Adipose tissue (tissue), 3 donors: ENCODE measurements around the gene TRAF3. TPM values are rescaled to one million over a fixed set of nuclear protein-coding genes. Genes with fewer than 3 reads are reported as not detected.

Experiments
- H3K27ac ChIP-seq: one replicate; pipeline ENCODE4 v1.5.1; 2013; ENCODE audit warnings: low read depth, low read length
- WGBS, 3 donors: extraction: QIAGEN DNeasy Blood & Tissue Kit; methylation state at CpG; one replicate each; pipeline ENCODE4 v1.1.7; 2013; 5-methylcytosine and 5-hydroxymethylcytosine counted together
- polyA plus RNA-seq, 3 donors: library from polyadenylated mRNA; stranded (reverse); fragments of 200-250 nt; gene quantifications; one replicate each; pipeline ENCODE4 v1.2.3, GENCODE V29; 2013
- donor health status: healthy with polysubstance abuse.
- donor health status: Bipolar disorder and iron deficiency.
- donor health status: healthy.

The TRAF3 gene
- polyA plus RNA-seq, 3 donors = 2.7 to 13.5 (median 7.5) TPM

DNA sequence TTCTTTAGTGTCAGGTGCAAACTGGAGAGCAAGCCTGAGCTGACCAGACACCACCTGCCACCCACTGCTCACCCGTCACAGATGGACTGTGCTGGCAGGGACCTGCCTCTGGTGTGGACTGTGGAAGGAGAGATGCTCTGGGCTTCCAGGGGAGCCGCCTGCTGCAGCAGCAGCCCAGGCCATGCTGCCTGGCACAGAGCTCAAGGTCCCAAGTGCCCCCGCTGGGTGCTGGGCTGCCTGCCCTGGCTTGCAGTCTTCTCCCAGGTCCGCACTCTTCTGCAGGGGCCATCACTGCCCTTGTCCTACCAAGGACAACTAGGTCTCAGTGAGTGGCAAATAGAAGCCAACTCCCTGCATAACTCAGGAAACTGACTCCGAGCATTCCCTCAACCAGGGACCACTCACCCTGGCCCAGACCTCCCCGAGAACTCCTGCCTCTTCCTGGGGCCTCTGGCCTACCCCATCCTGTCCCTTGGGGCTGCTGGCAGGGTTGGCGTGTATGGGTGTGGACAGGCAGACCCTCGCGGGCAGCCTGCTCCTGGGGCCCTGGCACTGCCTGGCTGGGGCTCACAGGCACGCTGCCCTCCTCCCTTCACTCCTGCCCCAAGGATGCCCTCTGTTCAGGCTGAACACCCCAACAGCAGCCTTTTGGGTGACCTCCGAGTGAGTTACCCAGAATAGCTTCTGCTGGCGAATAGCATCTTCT lies 154.5 kb downstream of the TRAF3 start:
- WGBS, 3 donors = 90 to 95% (median 91%) methylated on average over 9 to 12 of the region's 12 CpGs
- H3K27ac ChIP-seq = no peak overlapping the region

DNA sequence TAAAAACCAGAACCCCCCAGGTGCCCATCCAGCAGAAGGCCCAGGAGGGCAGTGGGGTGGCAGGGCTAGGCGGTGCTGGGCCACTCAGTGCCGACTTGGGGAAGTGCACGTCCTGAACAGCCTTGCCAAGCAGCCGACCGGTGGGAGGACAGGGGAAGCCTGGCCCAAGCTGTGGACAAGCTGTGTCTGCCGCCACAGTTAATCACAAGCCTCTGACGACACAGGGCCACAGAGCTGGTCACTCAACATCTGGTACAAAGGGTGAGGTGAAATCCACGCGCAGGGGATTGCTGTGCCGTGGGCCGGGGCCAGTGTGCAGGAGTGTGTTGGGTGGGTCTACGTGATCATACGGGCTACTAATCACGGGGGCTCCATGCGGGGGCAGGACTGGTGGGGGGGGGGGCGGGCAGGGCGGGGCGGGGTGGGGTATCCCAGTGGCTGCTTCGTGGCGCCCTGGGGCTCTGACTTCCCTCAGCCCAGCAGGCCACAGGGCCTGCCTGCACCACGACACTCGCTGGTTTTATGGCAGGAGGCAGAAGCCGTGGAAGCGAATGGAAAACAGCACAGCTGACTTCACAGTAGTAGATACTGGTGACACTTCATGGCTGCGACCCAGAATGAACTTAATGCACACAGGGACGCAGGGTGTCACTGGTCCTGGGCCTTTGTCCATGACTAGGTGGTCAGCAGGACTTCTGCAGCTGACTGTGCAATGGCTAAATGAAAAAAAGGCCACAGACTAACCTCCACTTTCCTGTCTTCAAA lies 155.4 kb downstream of the TRAF3 start:
- H3K27ac ChIP-seq = no peak overlapping the region
- 87 to 88% (median 88%) methylated on average over 25 to 26 of the region's 26 CpGs for WGBS, 3 donors

DNA sequence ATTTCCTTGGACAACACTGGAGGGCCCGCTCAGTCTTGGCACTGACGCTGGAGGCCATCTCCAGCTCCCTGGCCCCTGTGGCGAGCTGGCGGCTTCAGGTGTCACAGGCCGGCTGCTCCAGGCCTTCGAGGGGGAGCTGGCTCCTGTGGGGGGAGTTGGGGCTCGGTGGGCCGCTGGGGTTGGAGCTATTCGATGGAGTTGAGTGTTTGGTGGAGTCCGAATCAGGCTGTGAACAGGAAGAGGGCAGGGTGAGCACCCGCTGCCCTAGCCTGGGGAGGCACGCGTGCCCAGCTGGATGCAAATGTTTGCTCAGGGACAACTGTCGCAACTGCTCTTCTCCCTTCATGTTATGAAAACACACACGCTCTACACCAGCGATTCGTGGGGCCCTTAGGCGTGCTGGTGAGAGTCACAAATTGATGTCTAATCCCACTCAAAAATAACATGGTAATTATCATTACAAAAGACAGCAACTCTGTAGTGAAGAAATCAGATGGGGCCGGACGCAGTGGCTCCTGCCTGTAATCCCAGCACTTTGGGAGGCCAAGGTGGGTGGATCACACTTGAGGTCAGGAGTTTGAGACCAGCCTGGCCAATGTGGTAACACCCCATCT lies 156.5 kb downstream of the TRAF3 start:
- 92 to 97% (median 93%) methylated on average over 20 of the region's 20 CpGs for WGBS, 3 donors
- H3K27ac ChIP-seq = no peak overlapping the region

DNA sequence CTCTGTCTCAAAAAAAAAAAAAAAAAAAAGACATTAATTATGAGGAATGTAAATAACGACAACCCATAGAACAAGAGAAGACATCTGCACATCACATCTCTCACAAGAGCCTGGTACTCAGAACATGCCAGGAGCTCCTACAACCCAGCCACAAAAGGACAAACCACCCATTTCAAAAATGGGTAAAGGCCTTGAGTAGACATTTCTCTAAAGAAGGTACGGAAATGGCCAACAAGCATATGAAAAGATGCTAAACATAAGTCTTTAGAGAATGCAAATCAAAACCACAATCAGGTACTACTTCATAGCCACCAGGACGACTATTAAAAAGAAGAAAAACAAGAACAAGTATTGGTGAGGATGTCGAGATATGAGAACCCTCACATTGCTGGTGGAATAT lies 158.5 kb downstream of the TRAF3 start:
- WGBS, 3 donors = 88 to 90% (median 90%) methylated on average over 4 of the region's 4 CpGs
- no peak overlapping the region for H3K27ac ChIP-seq

DNA sequence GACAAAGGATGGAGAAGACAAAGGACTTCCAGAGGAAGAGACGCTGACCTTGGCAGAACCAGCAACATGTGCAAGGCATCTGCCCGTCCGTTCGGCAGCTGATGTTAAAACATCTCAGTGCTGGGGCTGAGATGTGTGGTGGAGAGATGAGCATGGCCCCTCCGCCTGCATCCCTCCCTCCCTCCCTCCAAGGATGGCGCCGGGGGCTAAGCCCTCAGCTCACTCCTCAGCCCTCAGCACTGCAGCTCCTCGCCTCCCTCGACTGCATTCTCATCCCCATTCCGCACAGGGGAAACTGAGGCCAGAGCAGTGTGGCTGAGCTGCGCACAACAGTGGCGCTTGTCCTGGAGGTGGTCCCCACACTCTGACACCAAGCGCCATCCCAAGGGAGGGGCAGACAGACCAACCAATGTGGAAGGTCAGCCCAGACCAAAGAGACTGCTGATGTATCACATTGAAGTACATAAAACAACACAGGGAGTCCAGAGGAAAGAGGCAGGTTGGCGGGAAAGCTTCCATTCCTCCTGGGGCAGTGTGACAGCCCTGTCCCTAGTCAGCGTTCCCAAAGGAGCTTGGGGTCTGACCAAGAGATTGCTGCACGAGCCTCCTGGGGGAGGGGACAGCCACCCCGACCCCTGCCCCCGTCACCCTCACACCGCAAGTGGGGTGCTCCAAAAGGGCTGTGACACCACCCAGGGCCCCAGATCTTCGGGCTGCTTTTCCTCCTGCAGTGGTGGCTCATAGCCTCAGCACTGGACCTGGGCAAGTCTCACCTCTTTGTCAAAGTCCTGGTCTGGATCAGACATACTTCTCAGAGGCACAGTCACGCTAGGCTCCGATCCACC lies 160.3 kb downstream of the TRAF3 start:
- no peak overlapping the region for H3K27ac ChIP-seq
- 90 to 96% (median 95%) methylated on average over 22 of the region's 22 CpGs for WGBS, 3 donors

DNA sequence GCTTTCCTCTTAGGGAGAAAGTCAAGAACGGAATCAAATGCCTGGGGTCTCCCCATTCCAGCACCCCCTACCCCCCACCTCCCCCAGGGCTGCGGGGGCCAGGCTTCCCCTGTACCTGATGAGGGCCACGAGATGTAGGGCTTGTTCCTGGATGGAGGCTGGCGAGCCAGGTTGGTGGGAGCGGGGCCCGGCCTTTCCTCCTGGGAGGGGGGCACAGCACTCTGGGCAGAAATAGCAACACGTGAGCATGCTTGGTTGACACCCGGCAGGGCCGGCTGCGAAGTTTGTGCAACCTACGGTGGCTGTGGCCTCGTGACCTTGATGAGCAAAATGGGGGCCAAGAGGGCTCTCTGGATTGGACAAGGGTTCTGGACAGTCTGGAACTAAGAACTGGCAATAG lies 160.9 kb downstream of the TRAF3 start:
- WGBS, 3 donors = 91 to 95% (median 92%) methylated on average over 12 of the region's 12 CpGs
- H3K27ac ChIP-seq = no peak overlapping the region

DNA sequence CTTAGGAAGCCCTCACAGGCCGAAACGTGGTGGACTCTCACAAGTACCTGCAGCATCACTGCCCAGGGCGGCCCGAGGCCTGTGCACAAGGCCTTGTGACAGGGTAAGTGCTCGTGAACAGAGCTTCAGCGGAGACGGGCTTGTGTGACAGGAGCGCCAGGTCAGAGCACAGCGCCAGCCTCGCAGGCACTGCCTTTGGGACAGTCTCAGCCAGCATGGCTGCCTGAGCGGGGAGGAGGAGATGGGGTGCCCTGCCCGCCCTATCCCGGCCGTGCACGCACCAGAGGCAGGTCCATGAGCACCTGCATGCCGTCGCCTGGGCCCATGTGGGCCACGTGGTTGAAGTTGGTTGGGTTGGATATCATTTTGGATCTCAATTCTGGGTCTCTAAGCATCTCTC lies 162.1 kb downstream of the TRAF3 start:
- 94 to 97% (median 95%) methylated on average over 18 of the region's 18 CpGs for WGBS, 3 donors
- no peak overlapping the region for H3K27ac ChIP-seq

DNA sequence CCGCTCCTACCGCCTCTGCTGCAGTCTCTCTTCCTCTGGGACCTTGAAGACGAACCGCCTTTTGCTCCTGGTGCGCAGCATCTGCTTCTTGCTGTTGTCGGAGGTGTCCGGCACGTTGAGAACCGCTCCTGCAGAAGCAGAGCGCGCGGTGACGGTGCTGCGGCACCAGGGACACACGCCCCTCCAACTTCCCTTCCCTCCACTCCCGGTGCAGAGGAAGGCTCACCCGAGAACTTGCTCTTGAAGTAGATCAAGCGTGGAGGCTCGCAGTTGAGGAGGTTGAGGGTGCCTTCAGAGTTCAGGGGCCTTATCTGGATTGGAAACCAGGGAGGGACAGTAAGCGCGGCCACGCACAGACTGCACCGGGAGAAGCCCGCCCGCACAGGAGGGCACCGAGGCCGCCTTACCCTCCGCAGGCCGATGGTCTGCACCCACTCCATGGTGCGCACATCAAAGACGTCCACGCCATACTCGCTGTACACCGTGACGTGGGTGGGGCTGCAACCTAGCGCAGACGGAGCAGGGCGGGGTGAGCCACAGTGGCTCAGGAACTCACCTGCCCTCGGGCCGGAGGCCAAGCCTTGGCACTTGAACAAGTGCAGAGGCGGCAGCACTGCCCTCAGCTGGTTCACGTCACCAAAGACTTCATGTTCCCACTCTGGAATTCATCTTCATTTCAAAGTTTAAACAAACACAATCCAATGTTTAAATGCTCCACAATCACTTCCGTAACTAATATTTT lies 162.7 kb downstream of the TRAF3 start:
- H3K27ac ChIP-seq = no peak overlapping the region
- 92 to 94% (median 94%) methylated on average over 42 to 43 of the region's 43 CpGs for WGBS, 3 donors

DNA sequence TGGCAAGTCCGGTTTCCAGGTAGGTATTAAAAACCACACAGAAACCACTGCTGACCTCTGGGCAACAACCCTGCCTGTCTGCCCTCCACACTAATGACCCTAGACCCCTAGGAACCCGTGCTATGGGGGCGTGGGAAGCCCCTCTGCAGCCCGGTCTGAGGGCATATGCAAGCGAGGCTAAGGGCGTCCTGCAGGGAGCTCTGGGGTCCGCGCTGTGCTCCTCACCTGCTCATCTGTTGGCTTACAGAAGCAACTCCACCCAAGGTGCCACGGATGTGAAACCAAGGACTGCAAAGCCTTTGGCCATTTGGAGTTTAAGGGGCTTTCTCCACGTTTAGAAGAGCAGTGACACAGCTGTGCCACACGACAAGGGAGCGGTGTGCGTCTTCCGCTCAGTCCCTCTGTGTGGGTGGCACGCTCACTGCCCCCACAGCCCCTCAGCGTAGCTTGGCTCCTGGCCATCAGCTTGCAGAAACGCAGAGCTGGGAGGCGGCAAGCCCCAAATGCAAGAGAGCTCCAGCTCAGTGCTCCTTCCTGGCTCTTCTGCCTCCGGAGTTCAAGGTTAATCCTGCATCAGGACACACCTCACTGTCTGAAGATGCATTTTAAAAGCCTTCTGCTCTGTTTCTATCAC lies 163.6 kb downstream of the TRAF3 start:
- no peak overlapping the region for H3K27ac ChIP-seq
- WGBS, 3 donors = 86 to 89% (median 86%) methylated on average over 19 of the region's 19 CpGs

DNA sequence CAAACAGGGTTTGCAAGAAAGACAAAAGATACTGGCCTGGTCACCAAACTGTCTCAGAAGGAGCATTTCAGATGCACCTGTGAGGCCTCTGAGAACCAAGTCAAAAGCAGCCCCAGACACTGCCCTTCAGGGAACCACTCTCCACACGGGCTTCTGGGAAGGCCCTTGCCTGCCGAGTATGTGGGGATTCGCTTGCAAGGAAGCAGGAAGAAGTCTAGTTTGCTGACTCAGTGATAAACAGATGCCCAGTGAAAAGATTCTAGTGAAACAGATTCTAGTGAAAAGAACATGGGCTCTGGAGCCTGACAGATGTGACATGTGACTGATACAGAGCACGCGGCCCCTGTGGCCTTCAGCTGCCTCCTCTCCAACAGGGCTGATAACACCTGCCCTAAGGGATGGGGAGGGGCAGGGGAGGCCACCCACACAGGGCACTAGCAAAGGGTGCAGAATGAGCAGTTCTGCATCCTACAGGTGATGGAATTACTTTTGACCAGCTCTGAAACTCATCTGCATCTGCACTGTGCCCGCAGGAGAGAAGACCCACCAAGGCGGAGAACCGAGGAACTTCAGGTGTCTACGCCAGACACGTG lies 164.3 kb downstream of the TRAF3 start:
- H3K27ac ChIP-seq = no peak overlapping the region

DNA sequence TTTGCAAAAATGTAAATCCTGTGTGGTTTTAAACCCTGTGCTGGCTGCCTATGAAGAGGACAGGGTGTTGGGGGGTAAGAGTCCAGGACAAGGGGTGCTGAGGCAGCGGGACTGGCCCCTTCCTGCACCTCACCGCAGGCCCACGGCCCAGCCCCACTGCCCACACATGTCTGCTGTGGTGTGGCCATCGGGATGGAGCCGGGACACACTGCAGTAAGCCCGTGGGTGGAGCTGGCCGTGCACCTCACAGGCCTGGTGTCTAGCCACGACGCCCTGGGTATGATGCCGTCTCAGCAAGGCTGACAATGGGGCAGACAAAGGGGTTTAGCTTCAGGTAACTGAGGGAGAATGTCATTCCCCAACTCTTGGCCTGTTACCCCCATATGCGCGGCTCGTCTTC lies 164.8 kb downstream of the TRAF3 start:
- H3K27ac ChIP-seq = no peak overlapping the region
- WGBS, 3 donors = 92 to 99% (median 93%) methylated on average over 11 to 13 of the region's 13 CpGs

More for the DNA sequence above, 164.3 kb downstream of the TRAF3 start:
- 77 to 80% (median 80%) methylated on average over 10 of the region's 10 CpGs for WGBS, 3 donors

DNA sequence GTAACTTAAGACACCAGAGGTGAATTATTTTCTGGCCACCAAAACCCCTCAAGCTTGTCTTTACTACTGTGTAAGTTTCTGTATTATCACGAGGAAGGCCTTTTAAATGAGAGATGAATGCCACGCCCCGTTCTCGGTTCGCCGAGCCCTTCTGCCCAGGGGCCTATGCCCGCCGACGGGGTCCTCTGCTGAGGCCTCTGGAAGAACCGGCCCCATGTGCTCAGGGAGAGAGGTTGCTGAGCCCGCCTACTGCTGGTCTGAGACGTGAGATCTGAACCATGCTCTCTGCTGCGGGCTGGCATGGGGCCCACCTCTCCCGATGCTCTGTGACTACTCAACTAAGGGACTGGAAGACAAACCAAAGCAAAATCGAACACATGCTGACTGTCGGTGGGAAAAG lies 166.2 kb downstream of the TRAF3 start:
- H3K27ac ChIP-seq = no peak overlapping the region
- 91 to 93% (median 91%) methylated on average over 16 of the region's 16 CpGs for WGBS, 3 donors

DNA sequence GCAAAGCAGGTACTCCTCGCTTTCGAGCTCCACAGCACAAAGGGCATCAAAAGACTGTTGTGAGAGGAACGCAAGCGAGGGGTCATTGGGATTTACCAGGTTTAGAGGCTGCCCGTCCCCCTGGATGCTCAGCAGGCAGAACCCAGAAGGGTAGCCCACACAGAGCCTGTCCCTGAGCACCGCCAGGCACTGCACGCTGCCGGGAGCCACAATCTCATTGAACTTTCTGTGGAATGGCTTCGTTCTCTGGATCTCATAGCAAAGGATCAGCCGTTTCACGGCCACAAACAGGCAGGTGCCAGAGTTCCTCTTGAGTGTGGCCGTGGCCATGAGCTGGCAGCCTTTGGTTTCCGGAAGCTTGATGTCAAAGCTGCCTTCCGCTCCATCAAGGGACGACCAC lies 166.7 kb downstream of the TRAF3 start:
- no peak overlapping the region for H3K27ac ChIP-seq
- 92 to 96% (median 95%) methylated on average over 15 of the region's 15 CpGs for WGBS, 3 donors

DNA sequence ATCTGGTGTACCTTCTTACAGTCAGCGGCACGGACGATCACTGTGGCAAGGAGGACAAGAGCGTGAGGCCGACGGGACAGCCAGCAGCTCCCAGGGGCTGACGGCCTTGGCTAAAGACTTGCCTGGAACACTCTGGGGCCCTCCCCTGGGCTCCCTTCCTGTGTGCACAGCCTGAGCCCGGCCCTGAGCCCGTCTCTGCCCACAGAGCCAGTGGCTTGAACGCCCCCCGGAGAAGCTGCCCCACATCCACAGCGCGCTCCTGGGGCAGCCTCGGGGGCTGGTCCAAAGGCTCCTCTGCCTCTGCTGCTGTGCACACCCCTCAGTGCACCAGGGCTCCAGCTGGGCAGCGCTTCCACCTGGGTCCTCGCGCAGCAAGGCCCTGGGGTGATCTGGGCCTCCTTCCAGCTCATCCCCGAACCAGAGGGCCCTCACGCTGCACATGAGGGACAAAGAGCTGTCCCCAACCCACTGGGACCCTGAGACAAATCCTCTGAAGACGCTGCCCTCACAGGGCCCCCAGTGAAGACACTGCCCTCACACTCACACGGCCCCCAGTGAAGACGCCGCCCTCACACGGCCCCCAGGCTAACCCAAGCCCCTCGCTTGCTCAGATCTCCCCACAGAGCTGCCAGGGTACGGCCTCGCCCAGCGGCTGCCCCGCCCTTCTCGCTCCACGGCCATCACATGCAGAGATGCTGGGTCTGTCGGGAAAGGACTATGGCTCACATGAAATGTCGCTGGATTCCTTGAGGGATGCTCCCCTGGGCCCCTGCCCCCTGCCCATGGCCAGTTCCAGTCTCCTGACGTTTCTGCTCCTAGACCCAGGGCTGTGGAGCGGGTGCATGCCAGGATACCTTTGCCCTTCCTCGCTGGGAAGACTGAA lies 167.4 kb downstream of the TRAF3 start:
- 91 to 93% (median 92%) methylated on average over 34 to 36 of the region's 36 CpGs for WGBS, 3 donors
- H3K27ac ChIP-seq = no peak overlapping the region

DNA sequence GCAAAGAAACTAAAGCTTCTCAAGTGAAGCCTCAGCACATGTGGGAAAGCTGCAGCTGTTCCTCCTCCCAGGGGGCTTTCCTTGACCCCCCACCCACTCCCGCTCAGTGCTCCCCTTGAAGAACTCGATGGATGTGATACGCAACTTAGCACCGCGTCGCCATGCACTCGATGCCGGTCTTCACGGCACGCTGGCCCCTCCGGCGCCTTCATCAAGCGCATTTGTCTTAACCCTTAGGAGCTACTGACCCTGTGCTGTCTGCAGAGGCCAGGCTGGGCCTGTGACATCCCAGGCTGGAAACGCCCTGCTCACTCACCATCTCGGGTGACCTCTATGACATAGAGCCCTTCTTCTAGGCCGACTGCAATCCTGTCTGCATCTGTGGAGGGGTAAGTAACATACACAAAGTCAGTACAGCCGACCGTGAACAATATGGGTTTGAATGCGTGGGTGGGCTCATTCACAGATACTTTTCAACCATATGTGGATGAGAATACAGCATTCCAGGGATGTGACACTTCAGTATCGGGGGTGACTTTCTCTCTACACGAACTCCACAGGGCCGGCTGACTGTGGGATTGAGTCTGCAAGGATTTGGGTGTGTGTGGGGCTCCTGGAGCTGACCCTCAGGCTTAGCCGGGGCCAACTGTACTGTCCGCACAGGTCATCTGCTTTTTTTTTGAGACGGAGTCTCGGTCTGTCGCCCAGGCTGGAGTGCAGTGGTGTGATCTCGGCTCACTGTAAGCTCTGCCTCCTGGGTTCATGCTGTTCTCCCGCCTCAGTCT lies 168.3 kb downstream of the TRAF3 start:
- WGBS, 3 donors = 90 to 94% (median 90%) methylated on average over 29 of the region's 29 CpGs

More for the DNA sequence above, 168.3 kb downstream of the TRAF3 start:
- no peak overlapping the region for H3K27ac ChIP-seq
